Cardiac fibroblast (primary cell): ENCODE results near the gene PARD3B.

ENCODE experiments used
- DNase-seq, 2 donors: peaks; one replicate each; pipeline versions ENCODE4 v3.0.0 to v3.0.0-alpha.2; 2010; ENCODE audit warnings: low read depth in 2 of 2
- H3K4me3 ChIP-seq, 2 donors: replicated peaks in 1 of 2; 1 replicate in 1 of 2; 2 replicates in 1 of 2; pipeline ENCODE4 v1.5.1; 2011; ENCODE audit warnings: low read depth in 2 of 2, low read length in 2 of 2, mild to moderate bottlenecking in 2 of 2, moderate library complexity in 1 of 2
- CTCF ChIP-seq: IDR thresholded peaks from one replicate; pipeline ENCODE4 v1.5.1; 2011; ENCODE audit warnings: low read depth, mild to moderate bottlenecking, low read length, inconsistent platforms

Gene PARD3B

GRCh38 chr2:204539019-204539385 lies 6.3 kb upstream of the PARD3B start:
- peak in 1 of 2 donors; percentile 14 for DNase-seq
- H3K4me3 ChIP-seq: no peak overlapping the region
- no peak for TF ChIP-seq CTCF

GRCh38 chr2:204541637-204542036 lies 3.6 kb upstream of the PARD3B start:
- no peak for TF ChIP-seq CTCF
- no peak overlapping the region for H3K4me3 ChIP-seq
- no peak for DNase-seq

GRCh38 chr2:204542982-204543608 lies 2.2 kb upstream of the PARD3B start:
- no peak for TF ChIP-seq CTCF
- DNase-seq: peak; percentile 26 to 49

GRCh38 chr2:204545861-204546735 lies 823 bp downstream of the PARD3B start:
- TF ChIP-seq CTCF: no peak
- H3K4me3 ChIP-seq: peak overlapping the region; percentile 56 to 70
- no peak for DNase-seq

More at GRCh38 chr2:204542982-204543608, 2.2 kb upstream of the PARD3B start:
- no peak overlapping the region for H3K4me3 ChIP-seq

- no peak overlapping the region for H3K4me3 ChIP-seq
- peak; percentile 27 to 64 for DNase-seq
- no peak for TF ChIP-seq CTCF
Observed at GRCh38 chr2:204550751-204551511, 5.7 kb downstream of the PARD3B start.

- DNase-seq: no peak
- no peak overlapping the region for H3K4me3 ChIP-seq
- TF ChIP-seq CTCF: no peak
Observed at GRCh38 chr2:204551512-204551863, 6.2 kb downstream of the PARD3B start.
